GM23338 (cell line): ENCODE results near the gene BRCC3.

ENCODE experiments used
- CREB1 ChIP-seq: fragments of 250-450 bp; sonication (Bioruptor Pico); IDR thresholded peaks from 2 replicates; pipeline ENCODE4 v1.5.0; 2020; ENCODE audit warnings: low read depth, mild to moderate bottlenecking, moderate library complexity
- CTCF ChIP-seq, 2 experiments: fragments of 200-600 bp in 1 of 2; sonication (generic) in 1 of 2; conservative IDR thresholded peaks; 2 replicates each; pipeline versions ENCODE4 v1.5.1 to v1.6.1; 2016 to 2017; ENCODE audit warnings: antibody characterized with exemption in 2 of 2, low read depth in 2 of 2, mild to moderate bottlenecking in 2 of 2, moderate library complexity in 1 of 2
- EZH2 ChIP-seq: fragments of 200-600 bp; sonication (generic); IDR thresholded peaks from one replicate; pipeline ENCODE4 v1.8.0; 2017; ENCODE audit warnings: antibody characterized with exemption, mild to moderate bottlenecking, low read depth; ENCODE audit not compliant: unreplicated experiment
- EZH2phosphoT487 ChIP-seq: fragments of 200-600 bp; sonication (generic); IDR thresholded peaks from one replicate; pipeline ENCODE4 v1.8.1; 2018; ENCODE audit warnings: antibody characterized with exemption; ENCODE audit not compliant: unreplicated experiment
- JUNB ChIP-seq: IDR thresholded peaks from one replicate; pipeline ENCODE4 v1.6.1; 2016; ENCODE audit warnings: antibody characterized with exemption; ENCODE audit not compliant: unreplicated experiment
- NANOG ChIP-seq: IDR thresholded peaks from 2 replicates; pipeline ENCODE4 v1.6.1; 2016; ENCODE audit warnings: antibody characterized with exemption, borderline replicate concordance
- POLR2AphosphoS5 ChIP-seq: IDR thresholded peaks from 2 replicates; pipeline ENCODE4 v1.6.1; 2016; ENCODE audit warnings: antibody characterized with exemption, low read depth
- STAT1 ChIP-seq: IDR thresholded peaks from one replicate; pipeline ENCODE4 v1.6.1; 2016; ENCODE audit warnings: antibody characterized with exemption; ENCODE audit not compliant: unreplicated experiment
- ZNF114 ChIP-seq: fragments of 250-450 bp; sonication (Bioruptor Pico); IDR thresholded peaks from 2 replicates; pipeline ENCODE4 v1.5.0; 2020; ENCODE audit warnings: mild to moderate bottlenecking, moderate library complexity
- ZNF331 ChIP-seq: fragments of 250-450 bp; sonication (Bioruptor Pico); IDR thresholded peaks from 2 replicates; pipeline ENCODE4 v1.5.0; 2020; ENCODE audit warnings: low read depth, mild to moderate bottlenecking, moderate library complexity
- ZNF462 ChIP-seq: fragments of 250-450 bp; sonication (Bioruptor Pico); IDR thresholded peaks from 2 replicates; pipeline ENCODE4 v1.5.0; 2020; ENCODE audit warnings: mild to moderate bottlenecking, moderate library complexity
- TF ChIP-seq, protein P1 (sequence below): IDR thresholded peaks from one replicate; pipeline ENCODE4 v1.6.1; 2018; ENCODE audit warnings: antibody characterized with exemption; ENCODE audit not compliant: unreplicated experiment

DNA sequence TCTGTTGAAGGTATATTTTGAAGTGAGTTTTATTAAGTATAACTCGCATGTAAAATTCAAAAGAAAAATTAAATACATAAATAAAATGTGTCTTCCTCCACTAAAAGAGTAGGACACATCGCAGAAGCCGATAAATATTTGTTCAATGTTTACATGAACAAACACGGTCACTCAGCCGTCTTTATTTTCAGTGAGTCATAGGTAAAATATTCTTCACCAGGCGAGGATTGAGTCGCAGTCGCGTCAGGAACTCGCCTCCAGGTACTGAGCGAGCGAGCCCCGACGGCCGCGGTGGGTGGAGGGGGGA is 44.9 kb upstream of the BRCC3 start:
- TF ChIP-seq CTCF (conservative IDR thresholded peaks at IDR 0.05; ENCODE audit: low read depth in 2 of 2) (no peak), POLR2AphosphoS5 (no peak), EZH2phosphoT487 (no peak), EZH2 (no peak), ZNF114 (CRISPR knock-in tag) (no peak), CREB1 (no peak), JUNB (no peak), STAT1 (no peak), ZNF331 (no peak), ZNF462 (CRISPR knock-in tag) (no peak), NANOG (no peak)
- TF ChIP-seq, protein P1, sequence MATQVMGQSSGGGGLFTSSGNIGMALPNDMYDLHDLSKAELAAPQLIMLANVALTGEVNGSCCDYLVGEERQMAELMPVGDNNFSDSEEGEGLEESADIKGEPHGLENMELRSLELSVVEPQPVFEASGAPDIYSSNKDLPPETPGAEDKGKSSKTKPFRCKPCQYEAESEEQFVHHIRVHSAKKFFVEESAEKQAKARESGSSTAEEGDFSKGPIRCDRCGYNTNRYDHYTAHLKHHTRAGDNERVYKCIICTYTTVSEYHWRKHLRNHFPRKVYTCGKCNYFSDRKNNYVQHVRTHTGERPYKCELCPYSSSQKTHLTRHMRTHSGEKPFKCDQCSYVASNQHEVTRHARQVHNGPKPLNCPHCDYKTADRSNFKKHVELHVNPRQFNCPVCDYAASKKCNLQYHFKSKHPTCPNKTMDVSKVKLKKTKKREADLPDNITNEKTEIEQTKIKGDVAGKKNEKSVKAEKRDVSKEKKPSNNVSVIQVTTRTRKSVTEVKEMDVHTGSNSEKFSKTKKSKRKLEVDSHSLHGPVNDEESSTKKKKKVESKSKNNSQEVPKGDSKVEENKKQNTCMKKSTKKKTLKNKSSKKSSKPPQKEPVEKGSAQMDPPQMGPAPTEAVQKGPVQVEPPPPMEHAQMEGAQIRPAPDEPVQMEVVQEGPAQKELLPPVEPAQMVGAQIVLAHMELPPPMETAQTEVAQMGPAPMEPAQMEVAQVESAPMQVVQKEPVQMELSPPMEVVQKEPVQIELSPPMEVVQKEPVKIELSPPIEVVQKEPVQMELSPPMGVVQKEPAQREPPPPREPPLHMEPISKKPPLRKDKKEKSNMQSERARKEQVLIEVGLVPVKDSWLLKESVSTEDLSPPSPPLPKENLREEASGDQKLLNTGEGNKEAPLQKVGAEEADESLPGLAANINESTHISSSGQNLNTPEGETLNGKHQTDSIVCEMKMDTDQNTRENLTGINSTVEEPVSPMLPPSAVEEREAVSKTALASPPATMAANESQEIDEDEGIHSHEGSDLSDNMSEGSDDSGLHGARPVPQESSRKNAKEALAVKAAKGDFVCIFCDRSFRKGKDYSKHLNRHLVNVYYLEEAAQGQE = no peak
